MM.1S (cell line): ENCODE measurements around the gene PSMC3.

ENCODE experiments used
- DNase-seq: peaks from one replicate; pipeline ENCODE4 v3.0.0-alpha.2; 2015
- H2AFZ ChIP-seq: fragments of 300-600 bp; sonication (generic); 2 replicates; pipeline ENCODE4 v1.6.0; 2016; ENCODE audit warnings: antibody characterized with exemption, low read length
- H3F3A ChIP-seq: fragments of 300-600 bp; sonication (generic); 2 replicates; pipeline ENCODE4 v1.6.1; 2016; ENCODE audit warnings: mild to moderate bottlenecking, antibody characterized with exemption, low read length, moderate library complexity, mixed read lengths; ENCODE audit not compliant: insufficient read depth
- H3K27ac ChIP-seq: fragments of 300-600 bp; sonication (generic); 2 replicates; pipeline ENCODE4 v1.5.1; 2016; ENCODE audit warnings: mild to moderate bottlenecking, low read length
- H3K27me3 ChIP-seq: fragments of 300-600 bp; sonication (generic); replicated peaks from 2 replicates; pipeline ENCODE4 v1.6.0; 2016; ENCODE audit warnings: low read length; ENCODE audit not compliant: insufficient read depth
- H3K36me3 ChIP-seq: fragments of 300-600 bp; sonication (generic); replicated peaks from 2 replicates; pipeline ENCODE4 v1.6.1; 2016; ENCODE audit warnings: mild to moderate bottlenecking, low read length, mixed read lengths; ENCODE audit not compliant: insufficient read depth
- H3K4me1 ChIP-seq: fragments of 300-600 bp; sonication (generic); 2 replicates; pipeline ENCODE4 v1.6.1; 2016; ENCODE audit warnings: low read length, mixed read lengths
- H3K4me2 ChIP-seq: fragments of 300-600 bp; sonication (generic); 2 replicates; pipeline ENCODE4 v1.6.0; 2016; ENCODE audit warnings: low read depth, low read length
- H3K4me3 ChIP-seq: fragments of 300-600 bp; sonication (generic); 2 replicates; pipeline ENCODE4 v1.5.1; 2016; ENCODE audit warnings: low read length, mixed read lengths
- H3K79me2 ChIP-seq: fragments of 300-600 bp; sonication (generic); 2 replicates; pipeline ENCODE4 v1.6.1; 2016; ENCODE audit warnings: mixed run types, low read length, mixed read lengths
- H3K9ac ChIP-seq: fragments of 300-600 bp; sonication (generic); 2 replicates; pipeline ENCODE4 v1.6.1; 2016; ENCODE audit warnings: low read length, mixed read lengths
- H3K9me2 ChIP-seq: fragments of 300-600 bp; sonication (generic); replicated peaks from 2 replicates; pipeline ENCODE4 v1.6.1; 2016; ENCODE audit warnings: mild to moderate bottlenecking, low read length, mixed read lengths; ENCODE audit not compliant: insufficient read depth
- H3K9me3 ChIP-seq: fragments of 300-600 bp; sonication (generic); replicated peaks from 2 replicates; pipeline ENCODE4 v1.6.1; 2016; ENCODE audit warnings: mild to moderate bottlenecking, low read length, mixed read lengths; ENCODE audit not compliant: insufficient read depth
- H4K20me1 ChIP-seq: fragments of 300-600 bp; sonication (generic); 2 replicates; pipeline ENCODE4 v1.6.1; 2016; ENCODE audit warnings: mild to moderate bottlenecking, low read length, moderate library complexity, mixed read lengths; ENCODE audit not compliant: insufficient read depth
- CTCF ChIP-seq: fragments of 300-600 bp; sonication (generic); IDR thresholded peaks from 2 replicates; pipeline ENCODE4 v1.5.1; 2016; ENCODE audit warnings: antibody characterized with exemption, low read length, mixed read lengths
- EZH2 ChIP-seq: fragments of 300-600 bp; sonication (generic); optimal IDR thresholded peaks from 2 replicates; pipeline ENCODE3; 2017; ENCODE audit warnings: low read depth, mild to moderate bottlenecking, antibody characterized with exemption, low read length, mixed read lengths
- EZH2phosphoT487 ChIP-seq: fragments of 300-600 bp; sonication (generic); IDR thresholded peaks from 2 replicates; pipeline ENCODE4 v1.6.1; 2018; ENCODE audit warnings: antibody characterized with exemption, low read length

The PSMC3 gene

GRCh38 chr11:47425611-47426010 lies 628 bp downstream of the PSMC3 start:
- peak overlapping the region; percentile 99 for H2AFZ ChIP-seq
- no peaks in the 10 kb centered on the region for H3K9me3 ChIP-seq
- no peak for DNase-seq
- H3K27ac ChIP-seq: peak overlapping the region; percentile 71; the same call in 1 of the 2 replicates
- H4K20me1 ChIP-seq: no peaks in the 10 kb centered on the region
- 0 out of 2 replicates have a peak, but pooled peaks cover 2% of the 10 kb centered on the region for H3F3A ChIP-seq
- H3K9me2 ChIP-seq: no peaks in the 10 kb centered on the region
- H3K36me3 ChIP-seq: peaks cover 17% of the 10 kb centered on the region; the same call in 1 of the 2 replicates
- H3K4me3 ChIP-seq: peak overlapping the region; percentile 98
- H3K27me3 ChIP-seq: no peaks in the 10 kb centered on the region
- H3K4me1 ChIP-seq: peaks cover 11% of the 10 kb centered on the region
- TF ChIP-seq CTCF: no peak
- no peak for TF ChIP-seq EZH2
- TF ChIP-seq EZH2phosphoT487: no peak
- H3K79me2 ChIP-seq: peaks cover 42% of the 10 kb centered on the region
- peak overlapping the region; percentile 99 for H3K9ac ChIP-seq
- peak overlapping the region; percentile 89 for H3K4me2 ChIP-seq

- no peaks in the 10 kb centered on the region for H3K9me2 ChIP-seq
- DNase-seq: no peak
- peaks cover 18% of the 10 kb centered on the region for H3K79me2 ChIP-seq
- no peak overlapping the region for H3K4me3 ChIP-seq
- no peaks in the 10 kb centered on the region for H4K20me1 ChIP-seq
- no peaks in the 10 kb centered on the region for H3K4me1 ChIP-seq
- H3K27ac ChIP-seq: no peak overlapping the region
- no peaks in the 10 kb centered on the region for H3F3A ChIP-seq
- no peak overlapping the region for H2AFZ ChIP-seq
- H3K36me3 ChIP-seq: peaks cover 15% of the 10 kb centered on the region
- TF ChIP-seq EZH2 (no peak), CTCF (no peak), EZH2phosphoT487 (no peak)
- H3K27me3 ChIP-seq: no peaks in the 10 kb centered on the region
- H3K4me2 ChIP-seq: no peak overlapping the region
- no peak overlapping the region for H3K9ac ChIP-seq
- no peaks in the 10 kb centered on the region for H3K9me3 ChIP-seq
Measured at GRCh38 chr11:47418454-47419259, 7.6 kb downstream of the PSMC3 start.

GRCh38 chr11:47417712-47418111 lies 8.5 kb downstream of the PSMC3 start:
- Histone ChIP-seq H3K4me1 (no peaks in the 10 kb centered on the region), H3K36me3 (peaks cover 14% of the 10 kb centered on the region), H3K27ac (no peak overlapping the region), H3F3A (no peaks in the 10 kb centered on the region), H4K20me1 (no peaks in the 10 kb centered on the region), H3K9me3 (no peaks in the 10 kb centered on the region), H3K9me2 (no peaks in the 10 kb centered on the region), H3K79me2 (peaks cover 9% of the 10 kb centered on the region), H3K4me2 (no peak overlapping the region), H3K27me3 (no peaks in the 10 kb centered on the region), H3K9ac (no peak overlapping the region), H3K4me3 (no peak overlapping the region), H2AFZ (no peak overlapping the region)
- DNase-seq: no peak
- TF ChIP-seq CTCF (no peak), EZH2 (no peak), EZH2phosphoT487 (no peak)
